Nephron progenitor cell (in vitro differentiated cells): ENCODE measurements around the gene PDK3.

Experiments
- DNase-seq: peaks from one replicate; pipeline ENCODE4 v3.0.0; 2021
- H3K27ac Mint-ChIP-seq: 2 replicates; pipeline ENCODE4 v1.8.0; 2021; ENCODE audit warnings: mild to moderate bottlenecking, moderate library complexity, mixed read lengths
- H3K27me3 Mint-ChIP-seq: 2 replicates; pipeline ENCODE4 v1.8.0; 2021; ENCODE audit warnings: mild to moderate bottlenecking, low read depth, mixed read lengths; ENCODE audit not compliant: poor library complexity
- H3K36me3 Mint-ChIP-seq: 2 replicates; pipeline ENCODE4 v1.8.0; 2021; ENCODE audit warnings: low read depth, mixed read lengths
- H3K4me1 Mint-ChIP-seq: 2 replicates; pipeline ENCODE4 v1.8.0; 2021; ENCODE audit warnings: mixed read lengths
- H3K4me3 Mint-ChIP-seq: 2 replicates; pipeline ENCODE4 v1.8.0; 2021; ENCODE audit warnings: mild to moderate bottlenecking, moderate library complexity, mixed read lengths
- H3K9me3 Mint-ChIP-seq: 2 replicates; pipeline ENCODE4 v1.8.0; 2021; ENCODE audit warnings: mild to moderate bottlenecking, moderate library complexity, mixed read lengths
- CTCF ChIP-seq: fragments of 200-600 bp; sonication (generic); IDR thresholded peaks from 2 replicates; pipeline ENCODE4 v1.5.0; 2021; ENCODE audit warnings: antibody characterized with exemption

The PDK3 gene

DNA sequence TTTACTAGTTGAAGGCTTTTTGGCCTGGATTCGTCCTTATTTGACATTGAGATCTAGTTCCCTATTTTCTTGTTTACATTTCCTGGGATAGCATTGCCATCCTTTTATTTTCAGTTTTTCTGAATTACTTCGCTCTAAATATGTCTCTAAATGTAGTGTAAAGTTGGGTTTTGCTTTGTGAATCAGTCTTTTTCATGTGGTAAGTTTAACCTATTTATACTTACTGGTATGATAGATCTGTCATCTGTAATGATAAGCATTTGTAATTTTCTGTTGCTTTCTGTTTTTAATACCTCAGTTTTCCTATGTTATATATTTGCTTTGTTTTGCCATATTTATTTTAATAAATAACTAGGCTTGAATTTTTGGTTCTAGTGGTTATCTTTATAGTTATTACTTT lies 6.7 kb downstream of the PDK3 start:
- no peaks in the 10 kb centered on the region for H3K9me3 Mint-ChIP-seq
- H3K4me3 Mint-ChIP-seq = no peak overlapping the region
- H3K4me1 Mint-ChIP-seq = peaks cover 50% of the 10 kb centered on the region
- DNase-seq = no peak
- H3K27me3 Mint-ChIP-seq = no peaks in the 10 kb centered on the region
- H3K36me3 Mint-ChIP-seq = no peaks in the 10 kb centered on the region
- no peak overlapping the region for H3K27ac Mint-ChIP-seq
- no peak for TF ChIP-seq CTCF

- Mint-ChIP-seq H3K9me3 (peaks cover 12% of the 10 kb centered on the region), H3K27me3 (no peaks in the 10 kb centered on the region), H3K36me3 (peaks cover 20% of the 10 kb centered on the region), H3K4me1 (peaks cover 30% of the 10 kb centered on the region), H3K4me3 (no peak overlapping the region), H3K27ac (peak overlapping the region; percentile 7)
- TF ChIP-seq CTCF = no peak
- no peak for DNase-seq
Measured at GRCh38 chrX:24475480-24475879, 10.4 kb downstream of the PDK3 start.

- H3K36me3 Mint-ChIP-seq = peaks cover 38% of the 10 kb centered on the region
- no peak for TF ChIP-seq CTCF
- H3K27me3 Mint-ChIP-seq = no peaks in the 10 kb centered on the region
- H3K27ac Mint-ChIP-seq = no peak overlapping the region
- H3K4me3 Mint-ChIP-seq = no peak overlapping the region
- peaks cover 15% of the 10 kb centered on the region for H3K4me1 Mint-ChIP-seq
- no peak for DNase-seq
- peaks cover 25% of the 10 kb centered on the region for H3K9me3 Mint-ChIP-seq
Measured at GRCh38 chrX:24478509-24478908, 13.4 kb downstream of the PDK3 start.

DNA sequence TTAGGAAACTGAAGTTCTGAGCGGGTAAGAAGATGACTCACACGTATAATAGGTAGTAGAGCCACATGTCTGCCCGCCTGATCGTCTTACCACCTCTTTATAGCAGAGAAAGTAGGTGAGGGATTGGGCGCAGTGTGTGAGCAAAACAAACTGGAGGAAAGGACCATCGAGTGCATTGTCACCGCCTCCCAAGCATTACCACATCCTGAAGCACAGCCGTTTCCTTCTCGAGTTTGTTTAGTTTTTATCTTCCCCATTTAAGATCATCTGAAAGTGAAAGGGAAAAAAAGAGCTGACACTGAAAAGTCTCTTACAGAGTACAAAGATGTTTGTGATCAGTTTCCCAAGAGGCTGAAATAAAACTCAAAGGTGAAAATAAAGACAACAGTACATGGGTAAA lies 14.8 kb downstream of the PDK3 start:
- no peak for DNase-seq
- no peak for TF ChIP-seq CTCF
- H3K27me3 Mint-ChIP-seq = no peaks in the 10 kb centered on the region
- no peak overlapping the region for H3K27ac Mint-ChIP-seq
- no peak overlapping the region for H3K4me3 Mint-ChIP-seq
- peaks cover 25% of the 10 kb centered on the region for H3K9me3 Mint-ChIP-seq
- H3K4me1 Mint-ChIP-seq = peaks cover 14% of the 10 kb centered on the region
- H3K36me3 Mint-ChIP-seq = peaks cover 49% of the 10 kb centered on the region

GRCh38 chrX:24480400-24480865 lies 15.3 kb downstream of the PDK3 start:
- Mint-ChIP-seq H3K27ac (no peak overlapping the region), H3K4me1 (peaks cover 9% of the 10 kb centered on the region), H3K27me3 (no peaks in the 10 kb centered on the region), H3K9me3 (peaks cover 27% of the 10 kb centered on the region), H3K36me3 (peaks cover 52% of the 10 kb centered on the region), H3K4me3 (no peak overlapping the region)
- no peak for DNase-seq
- no peak for TF ChIP-seq CTCF

DNA sequence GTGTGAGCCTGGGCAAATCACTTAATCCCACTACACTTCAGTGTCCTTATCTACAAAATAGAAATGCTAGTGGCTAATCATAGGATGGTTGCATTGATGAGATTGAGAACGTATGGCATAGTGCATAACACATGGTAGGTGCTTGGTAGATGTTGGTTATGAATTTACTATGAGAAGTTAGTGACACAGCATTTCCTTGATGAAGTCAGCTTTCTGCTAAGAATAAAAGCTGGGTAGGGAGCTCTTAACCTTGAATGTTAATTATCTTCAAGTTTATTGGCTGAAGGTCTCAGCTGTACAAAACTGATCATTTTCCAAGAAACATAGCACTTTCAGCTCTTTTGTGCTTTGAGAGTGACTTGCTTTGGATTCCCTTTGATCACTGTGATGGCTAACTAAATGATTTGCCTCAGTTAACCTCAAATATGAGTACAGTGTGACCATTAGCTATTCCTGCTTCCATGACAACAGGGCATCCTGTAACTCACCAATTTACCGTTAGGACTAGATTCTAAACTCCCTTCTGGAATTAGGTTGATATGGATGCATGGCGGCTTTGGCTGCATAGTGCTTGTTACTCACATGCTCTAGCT lies 17.8 kb downstream of the PDK3 start:
- Mint-ChIP-seq H3K4me1 (peaks cover 10% of the 10 kb centered on the region), H3K27ac (no peak overlapping the region), H3K4me3 (no peak overlapping the region), H3K36me3 (peaks cover 76% of the 10 kb centered on the region), H3K27me3 (no peaks in the 10 kb centered on the region), H3K9me3 (peaks cover 44% of the 10 kb centered on the region)
- TF ChIP-seq CTCF = no peak
- no peak for DNase-seq
